ENCODE results near the gene DNAAF1.
"Not testable (repeated sequence)": the region's sequence is repeated elsewhere in the genome, so short reads cannot be mapped to it uniquely, and the experiment has no call there.

Gene DNAAF1

GRCh38 chr16:84144859-84145639, at the start of gene DNAAF1, which contains the start of gene HSDL1:
DNAAF1 (plus strand) TSS chr16:84145308; CDS start chr16:84145441, 133 bp downstream.
HSDL1 (minus strand) TSS chr16:84145177; CDS start chr16:84131321, 13,856 bp downstream.
- DNase-seq (ENCODE audit: low read depth): peak; percentile 91

GRCh38 chr16:84095466-84095865, 49.6 kb upstream of the DNAAF1 start:
- DNase-seq (ENCODE audit: low read depth): no peak

GRCh38 chr16:84096447-84097005, 48.6 kb upstream of the DNAAF1 start:
- no peak for DNase-seq (ENCODE audit: low read depth)

GRCh38 chr16:84098939-84099338, 46.2 kb upstream of the DNAAF1 start:
- DNase-seq (ENCODE audit: low read depth): no peak

GRCh38 chr16:84103678-84104077, 41.4 kb upstream of the DNAAF1 start:
- DNase-seq (ENCODE audit: low read depth): no peak

GRCh38 chr16:84104231-84104630, 40.9 kb upstream of the DNAAF1 start:
- no peak for DNase-seq (ENCODE audit: low read depth)

- no peak for DNase-seq (ENCODE audit: low read depth)
These were observed 39.8 kb upstream of the DNAAF1 start for GRCh38 chr16:84105301-84105815.

- no peak for DNase-seq (ENCODE audit: low read depth)
These were observed 39.0 kb upstream of the DNAAF1 start for GRCh38 chr16:84105948-84106740.

- no peak for DNase-seq (ENCODE audit: low read depth)
These were observed 37.2 kb upstream of the DNAAF1 start for GRCh38 chr16:84107921-84108320.

- no peak for DNase-seq (ENCODE audit: low read depth)
These were observed 35.3 kb upstream of the DNAAF1 start for GRCh38 chr16:84109598-84110335.

- no peak for DNase-seq (ENCODE audit: low read depth)
These were observed 34.6 kb upstream of the DNAAF1 start for GRCh38 chr16:84110527-84110926.

GRCh38 chr16:84111525-84111924, 33.6 kb upstream of the DNAAF1 start:
- no peak for DNase-seq (ENCODE audit: low read depth)

- DNase-seq (ENCODE audit: low read depth): peak; percentile 22
These were observed 33.2 kb upstream of the DNAAF1 start for GRCh38 chr16:84111949-84112348.

- no peak for DNase-seq (ENCODE audit: low read depth)
These were observed 29.0 kb upstream of the DNAAF1 start for GRCh38 chr16:84115919-84116719.

GRCh38 chr16:84116720-84117493, 28.2 kb upstream of the DNAAF1 start, which contains the start of gene MBTPS1:
MBTPS1 (minus strand) TSS chr16:84116942; CDS start chr16:84101783, 15,159 bp downstream.
- DNase-seq (ENCODE audit: low read depth): peak; percentile 97

GRCh38 chr16:84117494-84117843, 27.6 kb upstream of the DNAAF1 start:
- peak; percentile 1 for DNase-seq (ENCODE audit: low read depth)

- not testable (repeated sequence) for DNase-seq (ENCODE audit: low read depth)
These were observed 26.8 kb upstream of the DNAAF1 start for GRCh38 chr16:84118315-84118714.

- no peak for DNase-seq (ENCODE audit: low read depth)
These were observed 25.7 kb upstream of the DNAAF1 start for GRCh38 chr16:84119368-84119767.

GRCh38 chr16:84120023-84120422, 25.1 kb upstream of the DNAAF1 start:
- no peak for DNase-seq (ENCODE audit: low read depth)

GRCh38 chr16:84121007-84121406, 24.1 kb upstream of the DNAAF1 start:
- no peak for DNase-seq (ENCODE audit: low read depth)

All from stimulated activated CD4-positive, alpha-beta T cell treated with anti-CD3 and anti-CD28 coated beads, Interleukin-2, amount 100 ng/mL, for 4 hours (primary cell).